HL-60/S4 treated with retinoic acid at 250 ng/mL for 4 days and 3 days (cell line): ENCODE results near the gene BRD3.

Source experiments
- in situ Hi-C: fragments of 300-500 bp; cut with MboI; formaldehyde crosslinking; loops from 2 replicates; pipeline ENCODE4 v1.7.0; 2022; ENCODE audit warnings: low sequenced_read_pairs

BRD3 gene

DNA sequence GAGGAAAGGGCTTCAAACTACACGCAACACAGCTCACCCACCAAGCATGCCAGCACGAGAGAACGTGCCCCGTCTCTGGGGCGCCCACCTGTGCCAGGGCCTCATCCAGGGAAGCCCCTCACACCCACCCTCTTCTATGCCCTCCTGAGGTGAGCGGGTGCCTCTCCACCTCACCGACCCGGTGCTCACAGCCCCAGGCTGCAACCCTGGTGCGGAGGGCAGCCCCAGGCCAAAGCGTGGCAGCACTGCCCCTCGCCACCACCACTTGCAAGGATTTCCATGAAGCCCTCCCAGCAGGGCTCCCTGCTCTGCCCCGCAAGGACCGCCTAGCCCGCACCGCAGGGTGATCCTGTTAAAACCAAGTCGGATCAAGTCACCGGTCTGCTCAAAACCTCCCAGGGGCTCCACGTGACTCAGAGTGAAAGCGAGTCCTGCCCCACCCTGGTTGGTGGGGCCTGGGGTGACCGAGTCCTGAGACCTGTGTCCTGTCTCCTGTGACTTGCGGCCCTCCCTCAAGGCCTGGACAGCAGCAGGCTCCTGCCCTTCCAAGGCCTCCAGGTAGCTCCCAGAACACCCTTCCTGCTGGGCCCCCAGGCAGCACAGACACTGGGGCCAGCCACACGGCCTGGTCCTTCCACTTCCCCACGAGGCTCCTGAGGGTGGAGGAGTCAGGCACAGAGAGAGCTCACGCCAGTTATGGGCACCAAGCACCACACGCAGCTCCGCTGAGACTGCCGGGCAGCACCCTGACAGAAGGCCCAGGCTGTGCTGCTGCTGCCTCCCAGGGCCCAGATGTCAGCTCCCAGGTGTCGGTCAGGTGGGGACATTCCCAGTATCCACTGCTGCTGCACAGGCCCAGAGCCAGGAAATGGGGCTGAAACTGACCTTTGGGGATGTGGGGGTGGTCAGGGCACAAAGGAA, 12.7 kb downstream of the BRD3 start:
- in situ Hi-C loops: no loop called here

DNA sequence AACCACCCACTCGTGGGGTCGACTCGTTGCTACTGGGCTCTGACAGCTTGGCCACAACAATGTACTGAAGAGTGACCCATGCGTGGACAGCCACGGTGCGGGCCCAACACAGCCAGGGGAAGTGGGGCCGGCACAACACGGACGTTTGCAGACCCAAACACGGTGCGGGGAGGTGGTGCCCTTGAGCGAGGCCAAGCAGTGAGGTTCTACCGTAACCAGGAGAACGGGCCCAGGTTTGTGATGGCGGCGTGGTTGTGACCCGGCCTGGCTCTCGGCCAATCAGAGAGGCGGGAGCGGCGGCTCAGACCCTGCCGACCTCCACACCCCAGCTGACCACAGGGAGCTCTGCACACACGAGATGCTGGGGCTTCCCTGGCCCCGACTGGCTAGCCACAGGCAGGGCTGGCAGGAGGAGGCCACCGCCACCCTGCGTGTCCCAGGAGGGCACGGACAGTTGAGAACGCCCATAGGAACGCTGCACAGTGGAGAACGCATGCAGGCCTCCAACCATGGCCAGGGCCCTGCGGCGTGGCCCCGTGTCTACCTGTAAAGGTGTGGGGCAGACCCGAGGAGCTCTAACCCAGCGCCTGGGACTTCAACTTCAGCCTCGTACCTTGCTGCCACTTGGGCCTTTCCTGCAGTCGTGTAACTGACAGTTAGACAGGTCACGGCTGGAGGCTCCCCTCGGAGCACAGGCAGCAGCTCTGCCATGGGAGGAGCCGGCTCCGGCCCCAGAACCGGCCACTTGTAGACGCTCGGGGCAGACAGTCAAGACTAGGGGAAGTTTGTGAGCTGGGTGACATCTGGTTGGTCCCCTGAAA, 13.7 kb downstream of the BRD3 start:
- in situ Hi-C loops: no loop called here

DNA sequence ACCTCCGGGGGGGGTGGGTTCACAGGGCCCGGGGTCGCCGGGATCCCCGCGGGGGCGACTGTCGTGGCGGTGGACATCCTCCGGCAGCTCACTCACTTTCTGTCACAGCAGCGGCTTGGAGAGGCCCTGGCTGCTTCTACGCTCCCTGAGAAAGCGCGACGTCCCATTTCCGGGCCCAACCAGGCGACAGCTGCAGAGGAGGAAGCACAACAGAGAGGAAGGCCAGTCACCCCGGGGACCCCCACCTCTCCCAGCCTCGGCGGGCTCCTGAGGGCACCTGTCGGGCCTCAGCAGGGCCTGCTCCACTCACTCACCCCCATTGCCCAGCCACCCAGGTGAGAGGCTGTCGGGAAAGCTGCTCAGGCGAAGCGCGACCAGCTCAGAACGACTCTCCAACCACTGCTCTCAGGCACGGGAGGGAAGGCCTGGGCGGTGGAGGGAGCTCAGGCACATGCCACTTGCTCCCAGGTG, 14.4 kb downstream of the BRD3 start:
- in situ Hi-C loops: no loop called here

DNA sequence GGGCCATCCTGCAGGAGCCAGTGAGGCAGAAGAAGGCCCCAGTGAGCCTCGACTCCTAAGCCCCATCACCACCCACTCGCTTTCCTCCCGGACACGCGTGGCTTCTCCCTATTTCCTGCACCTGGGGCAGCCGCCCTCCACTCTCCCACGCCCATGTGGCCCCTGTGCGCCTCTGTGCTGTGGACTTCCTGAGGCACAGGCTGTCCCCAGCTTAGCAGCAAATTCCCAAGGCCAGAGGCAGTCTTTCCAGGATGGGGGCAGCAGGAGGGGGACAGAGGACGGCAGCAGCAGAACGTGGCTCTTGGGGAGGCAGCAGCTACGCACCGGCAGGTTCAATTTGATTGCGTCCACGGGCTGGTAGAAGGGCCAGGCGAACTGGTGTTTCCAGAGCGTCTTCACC, 14.9 kb downstream of the BRD3 start:
- in situ Hi-C loops: no loop called here

DNA sequence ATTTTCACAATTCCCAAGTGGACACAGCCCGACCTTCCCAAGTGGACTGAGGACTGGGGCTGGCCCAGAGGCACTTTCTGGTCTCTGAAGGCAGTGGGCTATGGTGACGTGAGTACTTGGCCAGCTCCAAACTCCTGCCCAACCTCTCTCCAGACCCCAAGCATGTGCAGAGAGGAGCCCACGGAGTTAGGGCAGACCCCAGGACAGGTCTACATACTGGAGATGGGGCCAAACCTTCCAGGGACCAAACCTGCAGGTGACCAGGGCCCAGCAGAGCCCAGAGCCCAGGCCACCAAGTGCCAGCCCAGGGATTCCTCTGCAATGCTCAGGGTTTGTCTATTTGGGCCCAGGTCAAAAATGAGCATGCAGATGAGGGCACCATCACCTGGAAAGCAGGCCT, 15.3 kb downstream of the BRD3 start:
- in situ Hi-C loops: no loop called here

DNA sequence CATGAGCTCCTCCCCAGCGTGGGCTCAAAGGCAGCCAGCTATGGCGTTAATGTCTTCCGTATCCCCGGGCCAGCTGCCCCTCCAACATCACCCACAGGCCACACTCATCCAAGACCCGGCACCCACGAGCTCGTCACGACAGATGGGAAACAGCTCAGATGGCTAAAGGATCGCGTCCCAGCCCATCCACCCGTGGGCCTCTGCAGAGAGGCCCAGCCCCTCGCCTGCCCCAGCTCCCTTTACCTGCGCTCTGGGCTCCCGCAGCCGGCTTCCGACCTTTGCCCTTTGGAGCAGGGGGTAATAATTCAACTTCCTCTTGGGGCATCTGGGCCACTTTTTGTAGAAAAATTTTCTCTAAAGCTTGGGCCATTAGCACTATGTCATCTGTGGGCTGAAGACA, 16.5 kb downstream of the BRD3 start:
- in situ Hi-C loops: no loop called here

DNA sequence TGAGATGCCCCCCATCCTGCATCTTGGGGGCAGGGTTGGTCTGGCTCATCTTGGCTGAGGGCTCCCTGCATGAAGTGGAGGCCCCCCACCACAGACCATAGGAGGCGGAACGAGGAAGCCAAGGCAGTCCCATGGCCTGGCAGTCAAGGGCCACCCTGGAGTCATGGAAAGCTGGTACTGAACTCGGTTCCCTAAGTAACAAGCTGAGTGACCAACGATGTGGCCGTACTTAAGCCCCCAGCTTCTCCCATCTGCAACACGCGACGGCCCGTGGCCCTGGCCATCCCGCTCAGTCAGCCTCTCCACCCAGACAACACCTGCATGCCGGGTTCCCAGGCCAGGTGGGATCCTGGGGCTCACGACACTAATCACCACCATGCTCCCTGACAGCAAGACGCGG, 17.1 kb downstream of the BRD3 start:
- in situ Hi-C loops: no loop called here

DNA sequence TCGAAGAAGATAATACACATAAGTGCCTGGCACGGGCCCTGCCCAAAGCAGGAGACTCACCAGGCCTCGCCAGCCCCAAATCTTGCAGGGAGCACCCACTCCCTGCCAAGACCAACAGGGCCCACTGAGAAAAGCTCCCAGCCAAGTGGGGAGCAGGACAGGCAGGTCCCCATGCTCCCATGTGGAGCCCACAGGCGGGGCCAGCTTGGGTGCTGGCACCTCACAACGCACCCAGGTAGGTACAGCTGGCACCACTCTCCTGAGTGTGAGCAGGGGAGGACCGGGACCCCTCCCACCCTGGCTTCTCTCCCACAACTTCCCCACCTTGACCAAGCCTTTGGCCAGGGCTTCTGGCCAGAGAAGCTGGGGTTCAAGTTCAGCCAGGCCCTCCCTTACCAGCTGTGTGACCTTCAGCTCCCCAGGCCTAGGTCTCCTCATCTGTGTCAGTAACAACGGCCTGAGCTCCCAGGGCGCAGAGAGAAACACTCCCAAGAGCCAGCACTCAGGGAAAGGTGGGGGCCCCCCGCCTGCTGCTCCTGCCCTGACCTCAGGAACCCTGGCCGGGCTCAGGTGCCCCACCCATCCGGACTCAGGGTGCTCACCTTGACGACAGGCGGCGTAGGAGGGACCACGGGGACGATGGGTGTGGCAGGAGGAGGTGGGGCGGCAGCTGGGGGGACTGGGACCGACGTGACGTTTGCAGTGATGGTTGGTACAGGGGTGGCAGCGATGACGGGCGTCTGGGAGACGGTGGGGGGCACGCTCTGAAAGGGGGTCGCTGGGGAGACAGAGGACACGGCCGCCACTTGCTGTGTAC, 17.8 kb downstream of the BRD3 start:
- in situ Hi-C loops: no loop called here

DNA sequence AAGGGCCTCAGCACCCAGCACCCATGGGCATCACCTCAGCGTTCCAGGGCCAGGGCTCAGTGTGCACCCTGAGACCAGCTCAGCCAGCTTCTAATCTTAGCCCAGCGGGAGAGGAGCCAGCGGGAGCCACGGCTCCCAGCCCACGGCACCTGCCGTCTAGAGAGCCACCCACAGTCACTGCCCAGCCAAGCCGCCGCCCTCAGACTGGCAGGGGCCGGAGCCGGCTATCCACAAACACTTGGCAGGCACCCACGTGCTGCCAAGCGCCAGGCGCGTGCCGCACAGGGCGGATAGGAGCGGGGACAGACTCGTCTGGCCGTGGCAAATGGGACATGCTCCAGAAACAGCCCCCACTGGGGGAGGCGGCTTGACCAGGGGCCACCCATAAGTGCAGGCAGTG, 18.6 kb downstream of the BRD3 start:
- in situ Hi-C loops: no loop called here

DNA sequence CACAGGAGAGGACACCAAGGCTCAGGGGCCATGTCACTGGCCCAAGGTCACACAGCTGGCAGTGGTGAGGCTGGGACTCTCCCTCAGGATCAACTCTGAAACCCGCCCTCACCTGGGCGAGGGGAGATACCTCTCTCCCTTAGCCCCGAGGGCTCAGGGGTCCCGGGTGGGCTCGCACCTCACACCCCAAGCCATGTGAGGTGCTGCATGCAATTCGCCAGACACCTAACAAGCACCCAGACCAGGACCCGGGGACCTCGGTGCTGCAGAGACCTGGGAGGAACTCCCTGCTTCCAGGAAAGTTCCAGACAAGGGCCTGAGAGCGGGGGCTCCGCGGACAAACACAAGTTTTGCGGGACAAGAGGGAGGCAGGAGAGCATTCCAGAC, 19.3 kb downstream of the BRD3 start:
- in situ Hi-C loops: no loop called here

DNA sequence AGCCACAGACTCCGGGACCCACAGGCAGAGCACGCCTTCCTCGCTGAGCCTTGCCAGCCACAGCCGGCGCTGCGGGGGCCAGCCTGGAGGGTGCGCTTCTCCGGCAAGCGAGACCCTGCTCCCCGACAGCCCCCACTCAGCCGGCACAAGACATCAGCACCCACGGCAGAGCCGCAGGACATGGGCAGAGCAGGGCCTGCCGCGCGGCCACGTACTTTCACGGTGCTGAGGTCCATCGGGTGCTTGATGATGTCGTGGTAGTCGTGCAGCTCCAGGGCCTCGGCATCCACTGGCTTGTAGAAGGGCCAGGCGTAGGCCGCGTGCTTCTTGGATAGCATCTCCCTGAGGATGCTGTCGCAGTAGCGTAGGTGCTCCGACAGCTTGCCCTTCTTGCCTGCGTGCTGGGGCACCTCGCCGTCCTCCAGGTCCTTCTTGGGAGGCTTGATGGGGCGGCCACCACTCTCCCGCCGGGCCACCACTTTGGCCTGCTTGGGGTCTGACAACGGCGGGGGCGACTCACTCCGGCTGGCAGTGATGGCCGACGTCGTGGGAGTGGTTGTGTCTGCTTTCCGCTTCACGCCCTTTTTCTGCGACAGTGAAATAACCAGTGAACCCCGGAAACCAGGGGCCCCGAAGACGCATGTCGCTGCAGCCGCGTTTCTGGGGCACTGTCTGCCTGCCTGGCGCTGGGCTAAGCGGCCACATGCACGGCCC, 19.8 kb downstream of the BRD3 start:
- in situ Hi-C loops: no loop called here

DNA sequence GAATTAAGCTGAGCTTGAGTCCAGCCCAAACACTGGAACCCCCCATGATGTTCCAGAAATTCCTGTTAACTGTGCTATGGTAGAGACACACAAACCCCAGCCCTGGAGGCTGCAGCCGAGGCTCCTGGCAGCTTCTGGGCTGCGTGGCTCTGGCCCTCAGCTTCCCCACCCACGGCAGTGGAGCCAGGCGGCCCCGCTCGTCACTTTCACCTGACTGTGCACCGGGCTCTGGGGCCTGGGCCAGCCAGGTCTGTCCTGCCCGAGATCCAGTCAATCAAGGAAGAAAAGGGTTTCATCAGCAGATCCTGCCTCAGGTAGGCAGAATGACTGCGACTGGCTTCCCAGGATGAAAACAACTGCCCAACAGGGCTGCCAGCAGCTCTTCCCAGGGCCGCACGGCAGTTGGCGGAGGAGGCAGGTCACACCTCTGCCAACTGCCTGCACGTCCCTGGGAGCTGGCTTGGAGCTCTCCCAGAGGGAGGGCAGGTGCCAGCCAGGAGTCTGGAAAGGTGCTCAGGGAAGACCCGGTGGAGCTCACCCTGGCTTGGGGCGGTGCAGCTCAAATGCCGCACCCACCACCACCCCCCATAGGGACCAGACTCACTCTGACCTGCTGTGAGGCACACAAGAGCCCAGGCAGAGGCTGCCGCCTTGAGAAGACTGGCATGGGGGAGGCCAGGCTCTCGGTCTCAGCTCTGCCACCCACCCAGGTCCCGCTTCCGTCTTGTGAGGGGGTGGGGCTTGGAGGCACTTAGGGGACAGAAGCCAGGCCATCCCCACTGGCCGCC, 20.7 kb downstream of the BRD3 start:
- in situ Hi-C loops: no loop called here

DNA sequence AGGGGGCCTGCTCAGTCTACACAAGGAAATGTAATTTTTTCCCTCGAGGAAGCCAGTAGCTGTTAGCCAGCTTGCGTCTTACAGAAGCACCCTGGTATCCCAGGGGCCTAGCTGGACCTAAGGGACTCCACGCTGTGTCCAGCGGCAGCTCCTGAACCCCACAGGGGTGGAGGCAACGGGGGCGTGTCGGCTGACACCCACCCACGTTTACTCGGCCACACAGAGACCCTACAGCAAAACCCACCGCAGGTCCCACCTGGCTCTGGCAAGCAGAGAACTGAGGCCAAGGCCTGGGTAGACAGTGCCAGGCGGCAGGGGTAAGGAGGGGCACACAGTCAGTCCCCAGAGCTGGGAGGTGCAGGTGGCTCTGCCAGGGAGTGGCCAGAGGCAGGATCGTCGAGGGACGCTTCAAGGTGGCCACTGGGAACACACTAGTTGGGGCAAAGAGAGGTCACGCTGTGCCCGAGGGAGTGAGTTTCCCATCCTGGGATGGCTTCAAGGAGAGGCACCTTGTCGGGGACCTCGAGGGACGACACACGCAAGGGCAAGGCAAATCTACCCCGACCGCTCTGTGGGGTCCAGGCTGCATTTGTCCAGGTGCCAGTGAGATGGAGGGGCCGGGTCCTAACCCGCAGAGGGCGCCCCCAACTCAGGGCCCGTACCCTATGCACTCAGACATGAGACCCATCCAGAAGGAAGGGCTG, 21.8 kb downstream of the BRD3 start:
- in situ Hi-C loops: no loop called here

DNA sequence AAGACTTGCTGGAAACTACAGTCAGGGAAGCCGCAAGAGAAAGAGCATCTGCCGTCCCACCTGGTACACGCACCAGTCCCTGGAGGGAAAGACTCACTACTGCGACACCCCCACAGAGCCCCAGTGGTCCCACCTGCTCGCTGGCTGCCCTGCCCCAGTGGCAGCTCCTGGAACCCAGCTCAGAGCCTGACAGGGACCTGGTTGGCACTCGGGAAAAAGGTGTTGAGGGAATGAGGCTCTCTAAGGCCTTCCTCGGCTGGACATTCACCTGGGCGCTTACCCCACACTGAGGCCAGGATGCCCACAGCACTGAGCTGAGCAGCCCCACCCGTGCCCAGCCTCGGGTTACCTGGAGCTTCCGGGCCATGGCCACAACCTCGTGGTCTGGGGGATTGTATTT, 22.9 kb downstream of the BRD3 start:
- in situ Hi-C loops: no loop called here

DNA sequence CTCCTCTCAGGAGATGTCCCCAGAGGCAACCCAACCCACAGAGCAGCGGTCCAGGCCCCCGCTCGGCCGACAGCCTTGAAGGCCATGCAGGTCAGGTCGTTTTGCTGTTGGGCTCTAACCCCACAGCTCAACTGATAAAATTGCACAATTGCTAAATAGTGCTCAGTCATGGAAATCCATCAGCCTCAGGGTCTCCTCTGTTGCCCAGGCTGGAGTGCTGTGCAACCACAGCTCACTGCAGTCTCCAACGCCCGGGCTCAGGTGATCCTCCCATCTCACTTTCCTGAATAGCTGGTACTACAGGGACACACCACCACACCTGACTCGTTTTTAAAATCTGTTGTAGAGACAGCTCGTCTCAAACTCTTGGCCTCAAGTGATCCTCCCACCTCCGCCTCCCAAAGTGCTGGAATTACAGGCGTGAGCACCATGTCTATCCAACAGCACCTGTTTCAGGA, 24.3 kb downstream of the BRD3 start:
- in situ Hi-C loops: no loop called here

DNA sequence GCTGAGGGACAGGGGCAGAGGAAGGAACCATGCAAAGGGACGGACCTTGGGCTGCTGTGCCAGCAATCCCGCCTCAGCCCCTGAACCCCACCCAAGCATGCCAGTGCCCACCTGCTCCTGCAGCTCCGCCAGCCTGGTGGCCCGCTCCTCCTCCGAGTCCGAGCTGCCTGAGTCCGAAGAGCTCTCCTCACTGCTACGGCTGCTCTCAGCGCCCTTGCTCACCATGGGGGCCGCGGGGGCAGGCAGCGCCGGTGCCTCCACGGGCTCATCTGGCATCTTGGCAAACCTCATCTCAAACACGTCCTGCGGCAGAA, 26.2 kb downstream of the BRD3 start:
- in situ Hi-C loops: no loop called here

DNA sequence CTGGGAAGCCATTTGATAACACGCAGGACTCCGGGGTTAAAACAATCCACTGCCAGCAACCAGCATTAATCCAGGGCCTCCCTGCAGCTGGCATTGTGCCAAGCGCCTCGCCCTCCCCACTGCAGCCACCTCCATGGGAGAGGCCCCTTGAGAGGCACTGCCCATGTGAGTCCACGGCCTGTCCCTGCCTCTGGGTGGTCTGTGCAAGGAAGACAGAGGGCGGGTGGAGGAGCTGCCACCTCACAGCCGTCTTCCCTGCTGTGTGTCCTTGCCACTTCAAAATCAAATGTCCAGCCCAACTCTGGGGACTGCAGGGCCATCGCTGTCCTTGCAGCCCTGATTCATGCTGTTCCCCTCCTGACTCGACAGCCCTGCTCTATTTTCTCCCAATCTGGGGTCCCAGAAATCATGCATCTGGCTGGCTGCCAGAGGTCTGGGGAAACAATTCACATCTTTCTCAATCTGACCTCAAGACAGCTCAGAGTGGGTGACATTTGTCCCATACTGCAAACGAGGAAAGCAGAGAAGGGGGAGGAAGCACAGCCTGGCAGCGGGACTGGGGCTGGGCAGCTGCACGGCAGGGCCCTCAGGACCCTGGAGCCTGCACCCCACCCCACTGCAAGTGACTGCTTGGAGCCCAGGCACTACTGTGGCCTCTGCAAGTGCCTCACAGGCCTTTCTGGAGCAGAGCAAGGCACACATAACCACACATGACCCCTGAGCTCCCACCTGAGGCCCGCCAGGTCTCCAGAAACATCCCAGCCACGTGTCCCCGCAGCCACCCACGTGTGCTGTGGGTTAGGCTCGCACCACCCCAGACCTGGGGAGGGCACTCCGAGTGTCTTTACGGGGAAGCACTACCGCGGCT, 26.8 kb downstream of the BRD3 start:
- in situ Hi-C loops: no loop called here

DNA sequence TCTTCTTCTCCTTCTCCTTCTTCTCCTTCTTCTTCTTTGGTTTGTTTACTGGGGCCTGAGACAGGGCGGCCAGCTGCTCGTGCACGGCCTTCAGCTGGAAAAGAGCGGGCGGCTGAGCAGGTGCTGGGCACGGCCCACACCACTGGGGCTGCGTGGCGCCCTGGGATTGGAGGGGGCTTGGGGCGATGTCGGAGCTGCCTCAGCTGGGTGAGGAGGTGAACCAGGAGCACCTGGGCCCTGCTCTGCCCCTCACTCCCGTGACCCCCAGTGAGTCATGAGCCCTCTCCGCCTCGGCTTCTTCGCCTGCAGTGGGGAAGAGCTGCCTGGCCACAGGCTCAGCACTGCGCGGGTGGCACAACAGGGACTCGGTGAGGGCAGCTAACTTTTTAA, 27.7 kb downstream of the BRD3 start:
- in situ Hi-C loops: no loop called here
